ENCODE results near the gene ULK2.
"Not testable (repeated sequence)": the region's sequence is repeated elsewhere in the genome, so short reads cannot be mapped to it uniquely, and the experiment has no call there.

Gene ULK2

DNA sequence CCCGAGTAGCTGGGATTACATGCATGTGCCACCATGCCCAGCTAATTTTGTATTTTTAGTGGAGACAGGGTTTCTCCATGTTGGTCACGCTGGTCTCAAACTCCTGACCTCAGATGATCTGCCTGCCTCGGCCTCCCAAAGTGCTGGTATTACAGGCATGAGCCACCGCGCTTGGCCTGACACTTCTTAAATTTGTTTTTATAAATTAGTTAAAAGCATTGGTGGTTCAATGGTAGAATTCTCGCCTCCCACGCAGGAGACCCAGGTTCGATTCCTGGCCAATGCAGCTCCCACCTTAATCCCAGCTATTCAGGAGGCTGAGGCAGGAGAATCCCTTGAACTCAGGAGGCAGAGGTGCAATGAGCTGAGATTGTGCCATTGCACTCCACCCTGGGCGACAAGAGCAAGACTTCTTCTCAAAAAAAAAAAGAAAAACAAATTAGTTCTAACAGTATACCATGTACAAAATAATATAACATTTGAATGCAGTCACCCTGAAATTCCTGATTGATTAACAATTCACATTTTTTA lies 7.0 kb downstream of the ULK2 start:
- DNase-seq: not testable (repeated sequence)

DNA sequence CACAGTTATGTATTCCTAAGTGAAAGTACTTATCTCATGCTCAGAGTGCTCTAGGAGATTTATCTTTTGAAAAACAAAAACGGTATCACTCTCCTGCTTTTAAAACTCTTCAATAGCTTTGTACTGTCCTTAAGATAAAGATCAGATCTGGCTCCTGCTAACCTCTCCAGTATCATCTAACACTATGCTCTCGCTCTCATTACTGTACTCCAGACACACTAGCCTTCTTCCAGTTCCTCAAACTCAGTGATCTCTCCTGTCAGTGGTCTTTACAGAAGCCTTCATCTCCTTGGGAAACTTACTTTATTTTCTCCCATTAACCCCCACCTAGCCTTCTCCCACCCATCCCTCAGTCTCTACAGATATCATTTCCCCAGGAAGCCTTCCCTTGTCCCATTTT lies 10.1 kb downstream of the ULK2 start:
- no peak for DNase-seq

DNA sequence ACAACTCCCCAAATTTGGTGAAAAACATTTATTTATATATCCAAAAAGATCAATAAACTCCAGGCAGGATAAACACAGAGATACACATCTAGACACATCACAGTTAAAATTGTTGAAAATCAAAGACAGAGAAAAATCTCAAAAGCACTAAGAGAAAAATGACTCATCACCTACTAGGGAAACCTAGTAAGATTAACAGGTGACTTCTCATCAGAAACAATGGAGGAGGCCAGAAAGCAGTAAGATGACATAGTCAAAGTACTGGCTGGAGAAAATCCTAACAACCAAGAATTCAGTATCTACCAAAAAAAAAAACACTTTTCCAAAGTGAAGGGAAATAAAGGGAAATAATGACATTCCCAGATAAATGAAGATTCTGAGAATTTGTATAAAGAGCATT lies 33.8 kb downstream of the ULK2 start:
- DNase-seq: no peak

DNA sequence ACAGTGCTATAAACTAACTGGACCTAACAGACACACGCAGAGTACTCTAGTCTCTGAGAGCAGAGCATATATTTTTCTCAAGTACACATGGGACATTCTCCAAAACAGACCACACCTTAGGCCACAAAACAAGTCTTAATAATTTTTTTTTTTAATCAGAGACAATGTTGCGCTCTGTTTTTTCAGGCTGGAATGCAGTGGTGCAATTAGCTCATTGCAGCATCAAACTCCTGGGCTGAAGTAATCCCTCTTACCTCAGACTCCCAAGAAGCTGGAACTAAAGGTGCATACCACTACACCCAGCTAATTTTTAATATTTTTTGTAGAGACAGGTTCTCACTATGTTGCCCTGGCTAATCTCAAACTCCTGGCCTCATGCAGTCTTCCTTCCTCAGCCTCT lies 37.7 kb downstream of the ULK2 start:
- DNase-seq: no peak

DNA sequence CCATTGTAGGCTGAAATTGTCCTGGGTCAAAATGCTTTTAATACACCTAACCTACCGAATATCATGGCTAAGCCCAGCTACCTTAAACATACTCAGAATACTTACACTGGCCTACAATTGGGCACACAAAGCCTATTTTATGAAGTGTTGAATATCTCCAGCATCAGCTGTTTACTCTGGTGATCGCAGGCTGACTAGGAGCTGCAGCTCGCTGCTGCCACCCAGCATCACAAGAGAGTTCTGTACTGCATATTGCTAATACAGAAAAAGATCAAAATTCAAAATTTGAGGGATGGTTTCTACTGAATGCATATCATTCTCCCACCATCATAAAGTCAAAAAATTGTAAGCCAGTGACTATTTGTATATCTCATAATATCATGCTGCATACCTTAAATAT lies 55.3 kb downstream of the ULK2 start:
- DNase-seq: no peak

DNA sequence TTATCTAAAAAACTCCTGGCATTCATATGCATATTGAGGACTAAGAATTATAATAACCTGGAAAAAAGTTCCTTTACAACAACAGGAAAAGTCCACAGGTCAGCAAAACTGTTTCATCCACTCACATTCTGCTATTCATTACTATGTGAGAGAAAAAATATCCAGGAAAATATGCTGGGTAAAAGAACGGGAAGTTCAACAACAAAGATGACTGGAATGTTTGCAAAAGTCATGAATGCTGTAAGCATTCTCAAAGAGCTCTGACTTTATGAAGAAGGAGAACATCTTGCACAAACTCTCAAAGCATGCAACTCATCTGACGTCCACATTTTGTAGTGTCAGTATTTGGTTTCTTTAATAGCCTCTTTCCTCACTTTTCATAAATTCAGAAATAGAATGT lies 62.7 kb downstream of the ULK2 start:
- DNase-seq: no peak

DNA sequence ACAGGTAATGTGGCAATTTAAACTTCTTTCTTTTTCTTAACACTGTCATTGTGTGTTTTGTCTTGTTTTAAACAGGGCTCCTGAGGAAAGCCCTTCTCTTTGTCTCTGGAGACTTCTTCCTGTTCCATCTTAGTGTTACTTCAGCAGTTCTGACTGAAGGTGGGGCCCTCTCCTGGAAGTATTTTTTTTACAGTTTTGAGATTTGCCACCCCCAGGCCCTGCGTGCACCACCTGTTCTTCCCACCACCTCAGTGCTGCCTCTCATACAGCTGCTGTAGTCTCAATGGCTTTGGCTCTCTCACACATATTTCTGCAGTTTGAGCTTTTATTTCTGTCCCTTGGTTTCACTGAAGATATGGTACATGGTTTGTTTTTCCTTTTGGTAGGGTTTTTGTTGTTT lies 67.2 kb downstream of the ULK2 start:
- DNase-seq: no peak

DNA sequence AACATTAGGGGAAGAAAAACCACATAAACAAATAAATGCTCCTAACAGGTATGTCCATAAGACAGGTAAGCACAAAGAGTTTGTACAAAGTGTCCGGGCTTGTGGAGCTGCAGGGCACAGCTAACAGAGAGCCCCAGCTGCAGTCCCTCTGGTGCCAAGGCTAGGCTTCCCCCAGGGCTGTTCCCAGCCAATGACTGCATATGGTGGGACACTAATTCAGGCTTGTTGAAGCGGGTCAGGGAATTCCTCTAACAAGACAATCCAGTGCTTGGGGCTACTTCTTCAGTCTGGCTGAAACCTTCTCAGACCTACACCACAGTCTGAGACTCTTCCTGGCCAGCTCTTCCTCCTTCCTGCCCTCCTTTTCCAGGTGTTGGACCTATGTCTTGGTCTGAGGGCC lies 67.9 kb downstream of the ULK2 start:
- DNase-seq: no peak

DNA sequence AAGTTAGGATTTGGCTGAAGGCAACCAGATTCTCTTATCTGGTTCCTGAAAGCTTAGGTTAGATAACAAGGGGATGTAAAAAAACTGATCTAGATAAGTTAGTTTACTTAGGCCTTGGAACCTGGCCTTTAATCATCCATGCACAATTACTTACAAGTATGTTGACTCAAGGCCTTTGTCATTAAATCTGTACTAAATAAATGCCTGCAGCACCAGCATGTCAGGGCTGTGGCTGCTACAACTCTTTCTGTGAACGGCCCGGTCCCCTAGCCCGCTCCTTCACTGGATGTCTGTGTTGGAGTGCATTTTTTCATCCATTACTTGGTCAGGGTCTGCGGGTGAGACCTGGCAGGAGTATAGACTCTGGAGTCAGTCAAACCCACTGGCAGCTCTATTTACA lies 71.3 kb downstream of the ULK2 start:
- DNase-seq: no peak

DNA sequence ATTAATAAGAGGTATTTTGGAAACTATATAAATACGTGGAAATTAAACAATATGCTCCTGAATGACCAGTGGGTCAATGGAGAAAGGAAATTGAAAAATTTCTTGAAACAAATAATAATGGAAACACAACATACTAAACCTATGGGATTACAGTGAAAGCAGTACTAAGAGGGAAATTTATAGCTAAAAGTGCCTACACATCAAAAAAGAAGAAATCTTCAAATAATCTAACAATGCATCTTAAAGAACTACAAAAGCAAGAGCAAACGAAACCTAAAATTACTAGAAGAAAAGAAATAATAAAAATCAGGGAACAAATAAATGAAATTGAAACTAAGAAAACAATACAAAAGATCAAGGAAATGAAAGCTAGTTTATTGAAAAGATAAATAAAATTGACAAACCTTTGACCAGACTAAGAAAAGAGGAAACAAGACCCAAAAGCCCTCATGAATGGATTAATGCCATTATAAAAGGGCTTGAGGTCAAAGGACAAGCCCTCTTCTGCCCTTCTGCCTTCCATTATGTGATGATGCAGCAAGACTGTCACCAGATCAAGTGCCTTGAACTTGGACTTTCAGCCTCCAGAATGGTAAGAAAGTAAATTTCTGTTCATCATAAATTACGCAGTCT lies 75.7 kb downstream of the ULK2 start:
- DNase-seq: no peak

DNA sequence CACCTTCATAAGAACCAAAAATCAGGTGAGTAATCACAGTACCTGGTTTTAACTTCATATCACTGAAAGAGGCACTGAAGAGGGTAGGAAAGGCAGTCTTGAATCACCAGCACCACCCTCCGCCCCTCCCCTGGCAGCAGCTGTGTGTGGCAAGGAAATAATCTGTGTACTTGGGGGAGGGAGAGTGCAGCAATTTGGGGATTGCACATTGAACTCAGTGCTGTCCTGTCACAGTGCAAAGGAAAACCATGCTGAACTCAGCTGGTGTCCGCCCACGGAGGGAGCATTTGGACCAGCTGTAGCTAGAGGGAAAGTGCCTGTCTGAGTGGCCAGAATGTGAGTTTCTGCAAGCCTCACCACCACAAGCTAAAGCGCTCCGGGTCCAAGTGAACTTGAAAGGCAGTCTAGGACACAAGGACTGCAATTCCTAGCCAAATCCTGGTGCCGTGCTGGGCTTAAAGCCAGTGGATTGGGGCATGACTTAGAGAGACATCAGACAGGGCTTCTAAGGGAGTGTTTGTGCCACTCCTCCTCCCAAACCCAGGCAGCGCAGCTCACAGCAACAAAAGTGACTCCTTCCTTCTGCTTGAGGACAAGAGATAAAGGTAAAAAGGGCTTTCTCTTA lies 79.9 kb downstream of the ULK2 start:
- no peak for DNase-seq

DNA sequence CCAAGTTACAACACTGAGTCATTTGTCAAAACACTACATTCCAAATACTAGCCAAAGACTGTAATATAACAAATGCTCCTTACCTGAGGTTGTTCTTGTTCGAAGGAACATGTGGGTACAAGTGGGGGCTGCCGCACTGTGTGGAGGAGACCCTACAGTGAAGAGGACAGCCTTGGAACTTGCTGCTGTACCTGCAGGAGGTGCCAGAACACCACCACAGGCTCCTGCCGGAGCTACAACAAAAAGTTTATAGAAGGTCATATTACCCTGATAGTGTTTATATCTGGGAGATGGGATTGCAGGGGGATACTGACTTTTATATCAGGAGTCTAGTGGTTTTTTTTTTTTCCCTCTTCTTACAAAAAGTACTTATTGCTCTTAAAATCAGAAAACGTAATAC lies 81.9 kb downstream of the ULK2 start:
- no peak for DNase-seq

DNA sequence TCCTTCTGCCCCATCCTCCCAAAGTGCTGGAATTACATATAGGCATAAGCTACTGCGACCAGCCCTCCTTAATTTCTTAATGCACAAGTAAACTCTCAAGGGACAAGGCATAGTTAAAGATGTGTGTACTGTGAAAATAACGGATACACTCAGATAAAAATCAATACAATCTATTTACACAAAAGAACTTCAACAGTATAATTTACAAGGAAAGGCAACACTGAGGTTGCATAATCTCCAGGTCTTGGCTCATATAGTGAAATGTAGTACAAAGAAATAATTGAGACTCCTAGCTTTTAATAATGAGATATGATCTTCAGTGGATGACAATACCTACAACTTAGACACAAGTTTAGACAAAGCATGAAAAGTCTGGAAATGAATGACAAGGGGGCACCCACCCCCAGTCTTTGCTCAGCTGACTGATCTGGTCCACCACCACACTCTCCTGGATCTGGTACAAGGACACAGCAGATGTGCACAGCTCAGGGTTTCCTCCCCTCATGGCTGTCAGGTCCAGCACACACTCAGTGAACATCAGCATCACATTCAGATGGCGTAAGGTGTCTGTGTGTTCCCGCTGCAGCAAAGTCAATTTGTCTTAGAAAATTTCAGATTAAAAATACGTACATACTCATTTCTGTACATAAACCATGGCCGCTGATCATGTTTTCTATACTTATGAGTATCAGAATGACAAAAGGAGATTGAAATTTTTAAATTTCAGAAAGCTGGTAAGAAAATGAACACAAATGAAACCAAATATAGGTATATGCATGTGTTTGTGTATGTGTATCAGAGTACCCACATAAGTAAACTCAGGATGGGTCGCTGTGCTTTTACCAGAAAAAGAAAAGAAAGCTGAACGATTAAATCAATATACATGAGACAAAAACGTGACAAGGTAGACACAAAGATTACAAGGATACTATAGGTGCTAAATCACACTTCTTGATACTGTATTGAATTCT lies 86.0 kb downstream of the ULK2 start:
- no peak for DNase-seq

DNA sequence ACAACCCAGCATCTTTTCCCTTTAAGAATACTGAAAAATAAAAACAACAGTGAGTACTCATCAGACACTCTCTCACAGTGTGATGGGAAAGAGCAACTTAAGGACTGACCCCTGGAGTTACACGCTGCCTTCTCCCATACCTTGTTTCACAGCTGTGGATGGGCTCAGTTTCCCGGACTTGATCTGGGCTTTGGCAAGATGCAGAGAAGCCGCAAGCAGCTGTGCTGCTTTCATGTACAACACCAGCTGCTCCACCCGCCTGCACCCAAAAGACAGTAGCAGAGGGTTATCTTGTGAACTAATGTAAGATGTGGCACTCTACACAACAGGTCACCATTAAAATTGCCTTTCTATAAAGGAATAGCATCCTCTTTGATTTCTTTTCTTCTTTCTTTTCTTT lies 86.9 kb downstream of the ULK2 start:
- no peak for DNase-seq

DNA sequence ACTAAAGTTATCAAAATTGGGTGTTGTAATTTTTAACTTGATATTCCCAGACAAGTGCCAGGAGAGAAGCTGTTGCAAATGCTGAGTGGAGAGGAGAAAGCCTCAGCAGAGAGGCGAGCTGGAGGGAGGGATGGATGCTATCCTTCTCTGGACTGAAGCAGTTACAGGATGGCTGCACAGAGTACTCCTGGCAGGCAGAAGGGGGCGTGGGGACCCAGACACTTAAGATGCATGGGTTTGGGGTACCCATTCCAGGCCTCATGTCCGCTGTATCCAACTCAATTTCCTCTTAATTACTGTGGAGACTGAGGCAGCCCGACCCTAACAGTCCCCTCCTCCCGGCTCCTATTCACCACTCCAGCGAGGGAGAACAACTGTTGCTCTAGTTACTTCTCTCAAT lies 94.2 kb downstream of the ULK2 start:
- no peak for DNase-seq

DNA sequence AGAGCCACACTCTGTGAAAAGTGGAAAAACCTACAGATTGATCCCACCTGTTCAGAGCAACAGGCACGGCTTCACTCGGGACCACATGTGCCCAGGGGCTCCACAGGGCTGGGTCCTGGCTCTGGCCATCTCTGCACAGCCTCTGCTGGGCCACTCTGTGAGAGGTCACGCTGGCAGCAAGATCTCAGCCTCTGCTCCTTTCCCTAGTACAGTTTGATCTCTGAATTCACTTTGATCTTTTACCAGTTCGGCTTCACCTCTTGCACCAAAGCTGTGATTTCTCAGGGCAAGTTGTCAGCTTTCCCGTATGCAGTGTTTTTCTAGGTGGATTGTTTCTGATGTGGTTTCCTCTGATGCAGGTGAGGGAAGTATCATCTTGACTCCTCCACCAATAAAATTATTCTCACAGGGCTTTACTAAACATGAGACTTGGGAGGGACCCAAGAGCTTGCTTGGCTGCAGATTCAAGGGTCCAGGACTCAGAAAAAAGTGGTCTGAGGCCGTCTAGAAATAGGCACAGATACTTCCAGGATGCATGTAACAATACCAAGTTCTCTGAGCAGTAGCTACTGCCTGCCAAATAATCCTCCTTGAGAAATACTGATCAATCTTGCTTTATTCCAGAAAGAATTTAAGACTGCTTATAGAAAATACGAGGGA lies 95.6 kb downstream of the ULK2 start:
- DNase-seq: no peak

DNA sequence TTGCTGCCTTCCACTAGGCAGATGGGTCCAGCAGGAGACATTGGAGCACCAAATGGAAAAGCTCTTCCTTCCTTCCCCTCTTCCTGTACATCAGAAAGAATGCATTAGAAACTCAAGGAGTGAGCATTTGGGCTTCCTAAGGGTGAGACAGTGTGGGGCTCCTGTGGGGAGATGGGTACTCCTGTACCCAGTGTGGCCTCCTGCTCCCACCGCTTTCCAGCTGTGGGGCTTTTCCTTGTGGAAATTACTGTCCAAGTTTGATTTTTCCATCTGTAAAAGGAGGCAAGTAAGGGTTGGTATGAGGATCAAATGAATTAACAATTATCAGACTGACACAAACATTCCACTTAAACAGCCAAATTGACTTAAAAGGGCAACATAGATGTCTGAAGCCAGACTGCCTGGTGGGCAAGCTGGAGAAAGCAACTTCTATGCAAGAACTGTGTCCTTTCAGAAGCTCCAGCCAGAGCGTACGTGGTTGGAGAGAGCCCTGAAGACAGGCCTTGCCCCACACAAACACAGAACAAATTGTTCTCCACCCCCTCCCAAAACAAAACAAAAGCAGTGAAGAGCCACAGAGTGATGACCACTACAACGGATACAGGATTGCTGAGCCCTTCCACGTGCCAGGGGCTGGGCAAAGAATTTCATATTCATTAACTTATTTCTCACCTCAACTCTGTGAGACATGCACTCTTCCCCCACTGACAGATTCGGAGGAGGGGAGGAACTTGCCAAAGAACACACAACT lies 96.6 kb downstream of the ULK2 start:
- DNase-seq: no peak

DNA sequence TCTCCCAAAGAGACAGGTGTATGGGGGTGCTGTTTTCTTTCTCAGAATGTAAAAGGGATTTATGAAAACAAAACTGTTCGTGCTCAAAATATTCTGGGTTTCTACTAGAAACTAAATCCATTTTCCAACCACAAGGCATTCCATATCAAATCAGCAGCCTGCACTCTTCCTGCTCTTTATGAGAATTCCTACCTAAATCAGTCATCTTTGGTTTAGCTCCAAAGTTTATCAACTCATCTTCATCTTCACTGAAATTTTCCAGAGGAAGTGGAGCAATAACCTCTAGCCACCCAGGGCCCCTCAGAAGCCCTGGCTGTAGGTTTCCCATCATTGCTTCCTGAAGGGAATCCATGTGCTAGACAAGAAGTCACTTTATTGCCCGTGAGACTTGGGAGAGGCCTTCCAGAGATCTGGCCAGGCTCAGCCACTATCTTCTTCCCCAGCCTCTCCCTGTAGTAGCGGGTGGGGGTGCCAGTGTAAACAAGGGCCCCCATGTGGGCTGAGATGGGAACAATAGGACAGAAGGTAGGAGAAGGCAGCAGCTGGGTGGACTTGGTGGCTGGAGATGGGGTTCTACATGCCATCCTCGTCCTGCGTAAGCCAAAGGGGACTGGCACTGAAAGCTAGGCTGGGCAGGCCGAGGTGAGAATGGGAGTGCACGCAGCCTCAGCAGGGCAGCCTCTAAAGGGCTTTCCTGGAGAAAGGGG lies 97.6 kb downstream of the ULK2 start:
- DNase-seq: no peak

DNA sequence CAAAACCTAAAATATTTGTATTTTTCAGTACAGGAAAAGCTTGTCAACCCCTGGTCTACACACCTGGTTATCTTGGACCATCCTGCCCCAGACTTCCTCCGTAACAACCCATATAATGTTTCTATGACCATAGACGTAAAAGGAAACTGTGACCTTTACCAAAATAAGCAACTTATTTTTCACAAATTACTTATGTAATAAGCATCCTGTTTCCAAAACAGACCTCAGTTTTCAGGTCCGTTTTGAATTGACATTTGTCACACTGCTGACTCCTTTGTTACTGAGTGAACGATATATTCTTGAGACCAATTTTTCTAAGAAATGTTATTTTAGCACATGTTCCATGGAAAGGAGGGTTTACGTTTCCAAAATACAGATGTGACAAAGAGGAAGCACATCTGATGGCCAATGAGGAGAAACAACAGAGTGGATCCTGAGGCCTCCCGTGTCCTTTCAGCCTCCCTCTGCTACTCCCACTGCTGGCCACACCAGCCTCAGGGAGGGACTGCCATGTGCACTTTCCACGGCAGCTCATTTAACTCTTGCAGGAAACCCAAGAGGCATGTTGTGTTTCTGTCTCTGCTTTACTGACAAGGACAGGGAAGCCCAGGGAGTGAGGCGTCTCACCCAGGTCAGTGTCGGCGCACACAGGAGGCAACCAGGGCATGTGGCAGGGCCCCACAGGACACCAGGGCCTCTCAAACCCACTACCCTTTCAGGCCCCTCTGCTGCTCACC lies 99.5 kb downstream of the ULK2 start:
- DNase-seq: no peak

DNA sequence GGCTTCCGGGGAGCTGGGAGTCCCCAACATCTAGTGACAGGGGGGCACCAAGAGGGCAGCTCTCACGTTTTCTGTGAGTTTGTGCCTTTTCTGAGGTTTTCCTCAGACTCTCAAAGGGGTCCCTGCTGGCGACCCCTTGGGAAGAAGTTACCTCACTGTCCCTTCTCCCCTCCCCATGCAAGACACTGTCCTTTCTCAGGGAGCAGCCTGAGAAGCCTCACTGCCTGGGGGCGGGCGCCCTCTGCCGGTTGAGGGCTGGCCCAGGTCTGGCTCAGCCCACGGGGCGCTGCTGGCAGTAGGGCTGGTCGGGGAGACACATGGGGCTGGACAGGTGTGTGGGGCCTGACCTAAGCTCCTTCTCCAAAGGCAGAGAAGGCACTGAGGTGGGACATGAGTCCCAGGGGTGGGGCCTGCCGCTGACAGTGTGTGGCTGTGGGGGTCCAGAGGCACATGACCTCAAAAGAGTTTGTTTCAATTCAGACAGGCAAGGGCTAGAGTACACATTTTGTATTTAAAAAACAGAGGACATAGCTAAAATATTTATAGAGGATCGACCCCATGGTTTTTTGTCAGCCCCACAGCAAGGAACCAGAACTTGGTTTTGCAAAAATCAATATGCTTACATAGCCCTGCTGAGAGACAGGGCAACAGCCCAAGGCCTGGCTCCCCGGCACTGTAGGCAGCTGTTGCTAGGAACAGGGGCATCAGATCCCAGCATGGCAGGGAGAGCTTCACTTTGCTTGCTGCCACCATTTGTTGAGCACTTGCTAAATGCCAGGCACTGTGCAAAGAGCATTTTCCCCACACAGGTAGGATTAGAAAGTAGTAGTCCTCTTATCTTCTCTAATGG lies 101.1 kb downstream of the ULK2 start:
- peak; percentile 32 for DNase-seq

Data from NCI-H774 (cell line).